ENCODE data around the gene CCDC142. TPM values are rescaled to one million over a fixed set of nuclear protein-coding genes. Genes with fewer than 3 reads are reported as not detected.
"Not testable (repeated sequence)": the region's sequence is repeated elsewhere in the genome, so short reads cannot be mapped to it uniquely, and the experiment has no call there.

CCDC142 gene
- total RNA-seq, 4 donors from 2014 or later, result 10.9 to 42.8 (median 35.7) TPM

DNA sequence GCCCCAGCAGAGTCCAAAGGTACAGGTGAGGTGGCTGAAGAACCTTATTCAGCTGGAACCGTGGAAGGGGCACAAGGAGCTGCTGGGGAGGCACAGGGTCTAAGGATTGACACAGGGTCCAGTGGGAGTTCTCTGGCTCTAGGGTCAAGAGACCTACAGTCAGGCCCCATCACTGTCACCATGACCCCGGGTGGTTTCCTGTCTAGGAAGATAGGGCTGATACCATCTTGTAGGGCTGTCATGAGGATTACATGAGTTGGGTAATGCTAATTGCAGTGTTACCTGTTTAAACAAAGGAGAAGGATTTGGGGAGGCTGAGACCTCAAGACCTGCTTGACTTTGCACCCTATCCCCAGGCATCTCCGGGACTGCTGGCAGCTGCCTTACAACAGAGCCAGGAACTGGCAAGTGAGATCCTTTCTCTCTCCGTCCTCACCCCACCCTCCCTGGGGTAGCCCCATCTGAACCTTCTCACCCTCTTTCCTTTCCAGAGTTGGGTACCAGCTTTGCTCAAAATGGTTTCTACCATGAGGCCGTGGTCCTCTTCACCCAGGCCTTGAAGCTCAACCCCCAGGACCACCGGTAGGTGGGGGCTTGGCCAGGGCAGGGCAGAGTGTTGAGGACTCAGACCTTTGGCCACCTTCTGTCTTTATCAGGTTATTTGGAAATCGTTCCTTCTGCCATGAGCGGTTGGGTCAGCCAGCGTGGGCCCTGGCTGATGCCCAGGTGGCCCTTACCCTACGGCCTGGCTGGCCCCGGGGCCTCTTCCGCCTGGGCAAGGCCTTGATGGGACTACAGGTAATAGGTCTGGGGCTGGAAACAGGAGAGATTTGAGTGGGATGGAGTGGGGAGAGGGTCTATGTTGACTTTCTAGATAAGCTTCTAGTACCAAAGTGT is 9.1 kb upstream of the CCDC142 start:
- intact Hi-C loops (cut with DNase I; ENCODE audit: low total_unique reads), result no loop called here
- no peak overlapping the region for H3K27ac ChIP-seq
- no peaks in the 10 kb centered on the region for H3K36me3 ChIP-seq
- TF ChIP-seq, protein P1, sequence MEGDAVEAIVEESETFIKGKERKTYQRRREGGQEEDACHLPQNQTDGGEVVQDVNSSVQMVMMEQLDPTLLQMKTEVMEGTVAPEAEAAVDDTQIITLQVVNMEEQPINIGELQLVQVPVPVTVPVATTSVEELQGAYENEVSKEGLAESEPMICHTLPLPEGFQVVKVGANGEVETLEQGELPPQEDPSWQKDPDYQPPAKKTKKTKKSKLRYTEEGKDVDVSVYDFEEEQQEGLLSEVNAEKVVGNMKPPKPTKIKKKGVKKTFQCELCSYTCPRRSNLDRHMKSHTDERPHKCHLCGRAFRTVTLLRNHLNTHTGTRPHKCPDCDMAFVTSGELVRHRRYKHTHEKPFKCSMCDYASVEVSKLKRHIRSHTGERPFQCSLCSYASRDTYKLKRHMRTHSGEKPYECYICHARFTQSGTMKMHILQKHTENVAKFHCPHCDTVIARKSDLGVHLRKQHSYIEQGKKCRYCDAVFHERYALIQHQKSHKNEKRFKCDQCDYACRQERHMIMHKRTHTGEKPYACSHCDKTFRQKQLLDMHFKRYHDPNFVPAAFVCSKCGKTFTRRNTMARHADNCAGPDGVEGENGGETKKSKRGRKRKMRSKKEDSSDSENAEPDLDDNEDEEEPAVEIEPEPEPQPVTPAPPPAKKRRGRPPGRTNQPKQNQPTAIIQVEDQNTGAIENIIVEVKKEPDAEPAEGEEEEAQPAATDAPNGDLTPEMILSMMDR (IDR thresholded peaks at IDR 0.05), result no peak
- TF ChIP-seq POLR2A (IDR thresholded peaks at IDR 0.05), result no peak
- no peak overlapping the region for H3K4me3 ChIP-seq
- H3K9me3 ChIP-seq, result no peaks in the 10 kb centered on the region
- no peaks in the 10 kb centered on the region for H3K4me1 ChIP-seq
- DNase-seq, result no peak
- H3K27me3 ChIP-seq, result no peaks in the 10 kb centered on the region

DNA sequence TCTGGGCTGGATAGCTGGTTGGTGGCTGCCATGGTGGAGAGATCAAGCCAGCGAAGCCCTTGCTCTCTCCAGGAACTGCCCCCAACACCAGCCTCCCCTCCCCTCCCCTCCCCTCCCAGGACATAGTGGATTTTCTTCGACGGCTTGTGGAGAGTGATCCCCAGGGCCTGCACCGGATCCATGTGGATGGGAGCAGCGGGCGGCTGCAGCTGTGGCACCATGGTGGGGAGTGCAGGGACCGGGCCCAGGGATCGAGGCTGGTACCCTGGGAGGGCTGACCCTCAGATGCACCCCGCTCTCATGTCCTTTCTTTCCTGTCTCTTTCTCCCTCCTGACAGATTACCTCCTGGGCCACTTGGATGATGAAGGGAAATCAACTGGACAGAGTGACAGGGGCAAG is 7.1 kb upstream of the CCDC142 start:
- Histone ChIP-seq H3K27ac (no peak overlapping the region), H3K9me3 (no peaks in the 10 kb centered on the region), H3K27me3 (no peaks in the 10 kb centered on the region), H3K4me1 (no peaks in the 10 kb centered on the region), H3K36me3 (no peaks in the 10 kb centered on the region), H3K4me3 (no peak overlapping the region)
- intact Hi-C loops (cut with DNase I; ENCODE audit: low total_unique reads), result no loop called here
- DNase-seq, result no peak
- TF ChIP-seq POLR2A (IDR thresholded peaks at IDR 0.05), result no peak
- TF ChIP-seq, protein P1 (IDR thresholded peaks at IDR 0.05), result no peak

DNA sequence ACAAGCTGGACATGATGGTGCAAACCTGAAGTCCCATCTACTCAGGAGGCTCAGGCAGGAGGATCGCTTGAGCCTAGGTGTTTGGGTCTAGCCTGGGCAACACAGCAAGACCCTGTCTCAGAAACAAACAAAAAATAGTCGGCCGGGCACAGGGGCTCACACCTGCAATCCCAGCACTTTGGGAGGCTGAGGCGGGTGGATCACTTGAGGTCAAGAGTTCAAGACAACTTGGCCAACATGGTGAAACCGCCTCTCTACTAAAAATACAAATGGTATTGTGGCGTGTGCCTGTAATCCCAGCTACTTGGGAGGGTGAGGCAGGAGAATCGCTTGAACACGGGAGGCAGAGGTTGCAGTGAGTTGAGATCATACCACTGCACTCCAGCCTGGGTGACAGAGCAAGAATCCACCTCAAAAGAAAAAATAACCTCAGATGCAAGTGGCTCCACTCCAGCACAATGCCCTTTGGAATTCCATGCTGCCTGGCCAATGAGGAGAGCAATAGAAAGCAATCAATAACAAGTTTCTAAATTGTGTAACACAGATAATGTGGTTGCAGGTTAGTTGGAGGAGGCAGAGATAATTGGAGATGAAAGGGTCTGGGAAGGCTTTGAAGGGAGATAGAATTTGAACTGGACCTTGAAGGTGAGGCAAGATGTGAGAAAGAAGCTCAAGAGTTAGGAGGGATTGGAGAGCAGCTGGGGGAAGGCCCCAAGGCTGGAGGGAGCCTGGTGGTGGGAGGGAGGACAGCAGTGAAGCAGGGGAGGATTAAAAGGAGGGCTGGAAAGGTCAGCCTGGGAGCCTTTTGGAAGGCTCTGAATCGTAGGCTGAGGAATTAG is 6.1 kb upstream of the CCDC142 start:
- intact Hi-C loops (cut with DNase I; ENCODE audit: low total_unique reads), result no loop called here
- Histone ChIP-seq H3K4me1 (no peaks in the 10 kb centered on the region), H3K4me3 (no peak overlapping the region), H3K27ac (no peak overlapping the region), H3K9me3 (no peaks in the 10 kb centered on the region), H3K36me3 (no peaks in the 10 kb centered on the region), H3K27me3 (no peaks in the 10 kb centered on the region)
- no peak for DNase-seq
- TF ChIP-seq POLR2A (IDR thresholded peaks at IDR 0.05), result no peak
- TF ChIP-seq, protein P1 (IDR thresholded peaks at IDR 0.05), result no peak

DNA sequence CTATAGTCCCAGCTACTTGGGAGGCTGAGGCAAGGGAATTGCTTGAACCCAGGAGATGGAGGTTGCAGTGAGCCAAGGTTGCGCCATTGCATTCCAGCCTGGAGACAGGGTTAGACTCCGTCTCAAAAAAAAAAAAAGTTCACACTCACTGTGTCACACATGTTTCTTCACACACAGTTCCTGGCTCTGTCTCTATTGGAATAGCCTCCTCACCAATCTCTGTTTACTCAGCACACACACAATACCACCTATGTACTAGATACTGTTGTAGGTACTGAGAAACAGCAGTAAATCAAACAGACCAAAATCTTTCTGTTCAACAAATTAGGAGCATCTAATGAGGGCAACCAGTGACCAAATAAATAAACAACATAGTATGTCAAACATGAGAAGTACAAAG is 3.3 kb upstream of the CCDC142 start:
- no peak for DNase-seq
- Histone ChIP-seq H3K36me3 (no peaks in the 10 kb centered on the region), H3K27ac (no peak overlapping the region), H3K4me3 (no peak overlapping the region), H3K9me3 (no peaks in the 10 kb centered on the region), H3K27me3 (no peaks in the 10 kb centered on the region), H3K4me1 (peaks cover 0 to 7% of the 10 kb centered on the region in 2 donors)
- intact Hi-C loops (cut with DNase I; ENCODE audit: low total_unique reads), result no loop called here
- TF ChIP-seq POLR2A (IDR thresholded peaks at IDR 0.05), result no peak
- TF ChIP-seq, protein P1 (IDR thresholded peaks at IDR 0.05), result no peak

DNA sequence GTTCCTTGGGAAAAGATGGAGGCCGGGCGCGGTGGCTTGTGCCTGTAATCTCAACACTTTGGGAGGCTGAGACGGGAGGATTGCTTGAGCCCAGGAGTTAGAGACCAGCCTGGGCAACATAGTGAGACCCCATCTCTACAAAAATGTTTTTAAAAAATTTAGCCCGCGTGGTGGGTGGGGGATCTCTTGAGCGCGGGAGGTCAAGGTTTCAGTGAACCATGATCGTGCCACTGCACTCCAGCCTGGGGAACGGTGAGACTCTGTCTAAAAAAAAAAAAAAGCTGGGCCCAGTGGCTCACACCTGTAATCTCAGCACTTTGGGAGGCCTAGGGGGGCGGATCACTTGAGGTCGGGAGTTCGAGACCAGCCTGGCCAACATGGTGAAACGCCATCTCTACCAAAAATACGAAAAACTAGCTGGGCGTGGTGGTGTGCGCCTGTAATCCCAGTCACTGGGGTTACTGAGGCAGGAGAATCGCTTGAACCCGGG is 922 bp upstream of the CCDC142 start:
- H3K27me3 ChIP-seq, H3K36me3 ChIP-seq, H3K9me3 ChIP-seq, DNase-seq: not testable (repeated sequence)
- H3K4me3 ChIP-seq, result peak overlapping the region; percentile 91 to 93
- peak overlapping the region in 1 of 2 donors; percentile 91 for H3K27ac ChIP-seq
- peaks cover 0 to 10% of the 10 kb centered on the region in 2 donors for H3K4me1 ChIP-seq
- intact Hi-C loops (cut with DNase I; ENCODE audit: low total_unique reads), result loop anchor here (2.0 kb wide), 1 partner anchor 105 kb away; no protein-coding TSS in a partner anchor

Measured in uterus (tissue), 4 donors.